ENCODE data around the gene SLC25A29.

GRCh38 chr14:100333311-100333710, 27.1 kb upstream of the SLC25A29 start:
- no peak for TF ChIP-seq CTCF (IDR thresholded peaks at IDR 0.05; ENCODE audit: low read depth, low read length)
- no peak for TF ChIP-seq POLR2A (IDR thresholded peaks at IDR 0.05; ENCODE audit: extremely low read depth, insufficient read length)
- no peak for TF ChIP-seq MYC (IDR thresholded peaks at IDR 0.05; ENCODE audit: low read depth, low read length)
